HepG2 (cell line): ENCODE measurements around the gene KCNG4. TPM values are rescaled to one million over a fixed set of nuclear protein-coding genes. Genes with fewer than 3 reads are reported as not detected.

ENCODE experiments used
- CBX2 ChIP-seq, 2 experiments: fragments of 200-600 bp in 1 of 2; sonication (generic); formaldehyde crosslinking in 1 of 2; IDR thresholded peaks; 2 replicates each; pipeline versions ENCODE4 v1.7.0 to v1.8.1; 2018 to 2022; ENCODE audit warnings: low read depth in 2 of 2, low read length in 1 of 2, mild to moderate bottlenecking in 1 of 2, missing genetic modification reagents in 1 of 2
- CCAR2 ChIP-seq: fragments of 200-400 bp; formaldehyde crosslinking; optimal IDR thresholded peaks from 2 replicates; pipeline ENCODE3; 2018; ENCODE audit warnings: low read depth, mild to moderate bottlenecking, low read length, moderate library complexity
- DNMT1 ChIP-seq: sonication (generic); formaldehyde crosslinking; IDR thresholded peaks from 2 replicates; pipeline ENCODE4 v1.5.1; 2020; ENCODE audit warnings: mild to moderate bottlenecking, missing genetic modification reagents
- KDM1A ChIP-seq: IDR thresholded peaks from 2 replicates; pipeline ENCODE4 v1.6.1; 2016; ENCODE audit warnings: missing compliant biosample characterization
- KDM5B ChIP-seq: sonication (generic); formaldehyde crosslinking; IDR thresholded peaks from 2 replicates; pipeline ENCODE4 v1.4.0; 2020; ENCODE audit warnings: missing genetic modification reagents, mild to moderate bottlenecking, borderline replicate concordance
- ONECUT2 ChIP-seq: sonication (generic); formaldehyde crosslinking; IDR thresholded peaks from 2 replicates; pipeline ENCODE4 v1.4.0; 2020; ENCODE audit warnings: missing genetic modification reagents
- POGZ ChIP-seq: sonication (generic); formaldehyde crosslinking; IDR thresholded peaks from 2 replicates; pipeline ENCODE4 v1.4.0; 2020; ENCODE audit warnings: mild to moderate bottlenecking, missing genetic modification reagents
- POLR2G ChIP-seq: fragments of 200-400 bp; formaldehyde crosslinking; IDR thresholded peaks from 2 replicates; pipeline ENCODE4 v1.6.1; 2018; ENCODE audit warnings: mild to moderate bottlenecking, low read depth, low read length, moderate library complexity
- RARG ChIP-seq: sonication (generic); formaldehyde crosslinking; IDR thresholded peaks from 2 replicates; pipeline ENCODE4 v1.4.0; 2020; ENCODE audit warnings: low read depth, mild to moderate bottlenecking, missing genetic modification reagents
- STAT5B ChIP-seq: sonication (generic); formaldehyde crosslinking; IDR thresholded peaks from 2 replicates; pipeline ENCODE4 v1.4.0; 2020; ENCODE audit warnings: missing genetic modification reagents
- SUZ12 ChIP-seq: fragments of 150-350 bp; IDR thresholded peaks from 2 replicates; pipeline ENCODE4 v1.6.1; 2014; ENCODE audit warnings: low read depth, low read length
- ZNF12 ChIP-seq: sonication (generic); formaldehyde crosslinking; IDR thresholded peaks from 2 replicates; pipeline ENCODE4 v1.5.0; 2020; ENCODE audit warnings: missing genetic modification reagents
- ZNF496 ChIP-seq: sonication (generic); formaldehyde crosslinking; IDR thresholded peaks from 2 replicates; pipeline ENCODE4 v1.8.1; 2023; ENCODE audit warnings: mild to moderate bottlenecking, moderate library complexity, missing genetic modification reagents; ENCODE audit not compliant: insufficient replicate concordance
- ZNF556 ChIP-seq: sonication (generic); formaldehyde crosslinking; IDR thresholded peaks from 2 replicates; pipeline ENCODE4 v1.4.0; 2020; ENCODE audit warnings: mild to moderate bottlenecking, missing genetic modification reagents, borderline replicate concordance
- ZNF614 ChIP-seq: IDR thresholded peaks from 2 replicates; pipeline ENCODE4 v1.6.1; 2018; ENCODE audit warnings: missing biosample characterization, missing genetic modification reagents, inconsistent platforms, borderline replicate concordance
- ZNF615 ChIP-seq: sonication (generic); formaldehyde crosslinking; IDR thresholded peaks from 2 replicates; pipeline ENCODE4 v1.5.0; 2020; ENCODE audit warnings: mild to moderate bottlenecking, missing genetic modification reagents, borderline replicate concordance
- ZNF672 ChIP-seq: sonication (generic); formaldehyde crosslinking; IDR thresholded peaks from 2 replicates; pipeline ENCODE4 v1.8.1; 2022; ENCODE audit warnings: missing genetic modification reagents
- ZNF83 ChIP-seq: sonication (generic); formaldehyde crosslinking; IDR thresholded peaks from 2 replicates; pipeline ENCODE4 v1.4.0; 2020; ENCODE audit warnings: missing genetic modification reagents, mild to moderate bottlenecking, borderline replicate concordance
- ZSCAN30 ChIP-seq: sonication (generic); formaldehyde crosslinking; IDR thresholded peaks from 2 replicates; pipeline ENCODE4 v1.5.0; 2020; ENCODE audit warnings: mild to moderate bottlenecking, missing genetic modification reagents
- polyA plus RNA-seq, 8 experiments: library from polyadenylated mRNA; depleted of rRNA in 3 of 8; stranded (reverse) in 7 of 8; unstranded in 1 of 8; fragments of >200 nt; fragmentation: Illumina TruSeq in 4 of 8; extraction: Trizol in 4 of 8; gene quantifications; 2 replicates each; pipeline versions ENCODE4 v1.2.1 to v1.2.3, GENCODE V29; 2011 to 2016; ENCODE audit warnings: low read depth in 4 of 8, missing spikeins in 1 of 8, mixed read lengths in 1 of 8; ENCODE audit not compliant: insufficient read depth in 1 of 8
- total RNA-seq, 5 experiments: library from RNA; depleted of rRNA; stranded (reverse); fragments of >200 nt; fragmentation: Illumina TruSeq; extraction: Trizol; gene quantifications; 2 replicates each; pipeline ENCODE4 v1.2.3, GENCODE V29; 2016; ENCODE audit warnings: low read depth in 1 of 5
- TF ChIP-seq, protein P1 (sequence below): sonication (generic); formaldehyde crosslinking; IDR thresholded peaks from 2 replicates; pipeline ENCODE4 v1.4.0; 2020; ENCODE audit warnings: missing genetic modification reagents
- TF ChIP-seq, protein P2 (sequence below): sonication (generic); formaldehyde crosslinking; IDR thresholded peaks from 2 replicates; pipeline ENCODE4 v1.9.0; 2021; ENCODE audit warnings: missing genetic modification reagents, borderline replicate concordance
- TF ChIP-seq, protein P3 (sequence below), 2 experiments: sonication (generic) in 1 of 2; formaldehyde crosslinking in 1 of 2; IDR thresholded peaks; 2 replicates each; pipeline versions ENCODE4 v1.4.0 to v1.6.1; 2016 to 2020; ENCODE audit warnings: borderline replicate concordance in 1 of 2, low read depth in 1 of 2, mild to moderate bottlenecking in 1 of 2, missing genetic modification reagents in 1 of 2

KCNG4 gene
- total and polyA plus RNA-seq, 2 of the 13 experiments (the other 11 are each of a cell fraction or from before 2014, with no cell fraction given) = not detected

DNA sequence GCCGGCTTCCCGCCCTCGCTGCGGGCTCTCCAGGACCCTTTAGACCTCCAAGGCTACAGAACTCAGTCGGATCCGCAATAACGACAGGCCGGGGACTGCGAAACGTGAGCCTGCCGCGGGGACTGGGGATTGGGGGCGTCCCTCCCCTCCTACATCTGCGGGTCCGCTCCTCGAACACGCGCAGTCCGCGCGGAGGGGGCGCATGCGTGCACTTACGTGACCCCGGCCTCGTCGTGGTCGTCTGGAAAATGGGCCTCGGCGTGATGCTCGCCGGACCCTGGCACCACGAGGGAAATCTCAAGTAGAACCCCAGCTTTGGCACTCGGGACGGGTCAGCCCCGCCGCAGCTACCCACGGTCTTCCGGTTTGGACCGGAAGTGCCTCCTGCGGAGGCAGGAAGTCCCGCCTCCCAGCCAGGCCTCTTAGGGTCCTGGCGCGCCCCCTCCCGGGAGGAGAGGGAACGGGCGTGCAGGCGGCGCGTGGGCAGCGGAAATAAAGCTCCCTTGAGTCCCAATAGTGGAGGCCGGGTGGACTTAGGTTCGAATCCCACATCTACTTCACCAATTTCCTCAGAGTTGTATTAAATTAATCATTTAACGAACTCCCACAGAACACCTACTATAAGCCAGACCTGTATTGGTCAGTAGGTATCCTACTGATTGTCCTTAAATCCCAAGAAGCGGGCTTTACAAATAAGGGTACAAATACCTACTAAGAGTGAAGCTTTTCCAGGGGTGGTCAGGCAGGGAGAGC lies 53.0 kb downstream of the KCNG4 start, which contains the start of gene TAF1C (continued):
- TF ChIP-seq ZSCAN30 (CRISPR knock-in tag) (0 out of 2 replicates have a peak, but pooled peaks have one; percentile 42), KDM5B (peak; percentile 92), CCAR2 (no peak), SUZ12 (no peak), ZNF496 (CRISPR knock-in tag) (no peak), POLR2G (peak; percentile 95), RARG (CRISPR knock-in tag) (0 out of 2 replicates have a peak, but pooled peaks have one; percentile 71), ZNF614 (CRISPR knock-in tag) (peak; percentile 94), POGZ (CRISPR knock-in tag) (peak; percentile 96), DNMT1 (no peak; the same call in none of the 2 replicates), ONECUT2 (CRISPR knock-in tag) (no peak), ZNF672 (CRISPR knock-in tag) (no peak), STAT5B (CRISPR knock-in tag) (peak; percentile 90; the same call in 1 of the 2 replicates), KDM1A (CRISPR knock-in tag) (peak; percentile 69; the same call in 1 of the 2 replicates), CBX2 (IDR thresholded peaks at IDR 0.05; ENCODE audit: low read depth, low read length) (no peak), CBX2 (CRISPR knock-in tag; IDR thresholded peaks at IDR 0.05; ENCODE audit: low read depth) (peak; percentile 73; the same call in 1 of the 2 replicates), ZNF83 (0 out of 2 replicates have a peak, but pooled peaks have one; percentile 33), ZNF12 (CRISPR knock-in tag) (0 out of 2 replicates have a peak, but pooled peaks have one; percentile 16), ZNF556 (CRISPR knock-in tag) (peak; percentile 64; the same call in 1 of the 2 replicates), ZNF615 (CRISPR knock-in tag) (0 out of 2 replicates have a peak, but pooled peaks have one; percentile 76)
- TF ChIP-seq, protein P1, sequence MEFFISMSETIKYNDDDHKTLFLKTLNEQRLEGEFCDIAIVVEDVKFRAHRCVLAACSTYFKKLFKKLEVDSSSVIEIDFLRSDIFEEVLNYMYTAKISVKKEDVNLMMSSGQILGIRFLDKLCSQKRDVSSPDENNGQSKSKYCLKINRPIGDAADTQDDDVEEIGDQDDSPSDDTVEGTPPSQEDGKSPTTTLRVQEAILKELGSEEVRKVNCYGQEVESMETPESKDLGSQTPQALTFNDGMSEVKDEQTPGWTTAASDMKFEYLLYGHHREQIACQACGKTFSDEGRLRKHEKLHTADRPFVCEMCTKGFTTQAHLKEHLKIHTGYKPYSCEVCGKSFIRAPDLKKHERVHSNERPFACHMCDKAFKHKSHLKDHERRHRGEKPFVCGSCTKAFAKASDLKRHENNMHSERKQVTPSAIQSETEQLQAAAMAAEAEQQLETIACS (CRISPR knock-in tag) = peak; percentile 63
- TF ChIP-seq, protein P2, sequence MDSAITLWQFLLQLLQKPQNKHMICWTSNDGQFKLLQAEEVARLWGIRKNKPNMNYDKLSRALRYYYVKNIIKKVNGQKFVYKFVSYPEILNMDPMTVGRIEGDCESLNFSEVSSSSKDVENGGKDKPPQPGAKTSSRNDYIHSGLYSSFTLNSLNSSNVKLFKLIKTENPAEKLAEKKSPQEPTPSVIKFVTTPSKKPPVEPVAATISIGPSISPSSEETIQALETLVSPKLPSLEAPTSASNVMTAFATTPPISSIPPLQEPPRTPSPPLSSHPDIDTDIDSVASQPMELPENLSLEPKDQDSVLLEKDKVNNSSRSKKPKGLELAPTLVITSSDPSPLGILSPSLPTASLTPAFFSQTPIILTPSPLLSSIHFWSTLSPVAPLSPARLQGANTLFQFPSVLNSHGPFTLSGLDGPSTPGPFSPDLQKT = peak; percentile 75; the same call in 1 of the 2 replicates
- TF ChIP-seq, protein P3, sequence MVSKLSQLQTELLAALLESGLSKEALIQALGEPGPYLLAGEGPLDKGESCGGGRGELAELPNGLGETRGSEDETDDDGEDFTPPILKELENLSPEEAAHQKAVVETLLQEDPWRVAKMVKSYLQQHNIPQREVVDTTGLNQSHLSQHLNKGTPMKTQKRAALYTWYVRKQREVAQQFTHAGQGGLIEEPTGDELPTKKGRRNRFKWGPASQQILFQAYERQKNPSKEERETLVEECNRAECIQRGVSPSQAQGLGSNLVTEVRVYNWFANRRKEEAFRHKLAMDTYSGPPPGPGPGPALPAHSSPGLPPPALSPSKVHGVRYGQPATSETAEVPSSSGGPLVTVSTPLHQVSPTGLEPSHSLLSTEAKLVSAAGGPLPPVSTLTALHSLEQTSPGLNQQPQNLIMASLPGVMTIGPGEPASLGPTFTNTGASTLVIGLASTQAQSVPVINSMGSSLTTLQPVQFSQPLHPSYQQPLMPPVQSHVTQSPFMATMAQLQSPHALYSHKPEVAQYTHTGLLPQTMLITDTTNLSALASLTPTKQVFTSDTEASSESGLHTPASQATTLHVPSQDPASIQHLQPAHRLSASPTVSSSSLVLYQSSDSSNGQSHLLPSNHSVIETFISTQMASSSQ (IDR thresholded peaks at IDR 0.05; ENCODE audit: low read depth) = 0 out of 2 replicates have a peak, but pooled peaks have one; percentile 26
- TF ChIP-seq, protein P3 (CRISPR knock-in tag; IDR thresholded peaks at IDR 0.05; ENCODE audit: borderline replicate concordance) = no peak; the same call in 1 of the 2 replicates
